Kidney (tissue), 22 donors: ENCODE data around the gene DUS2. TPM values are rescaled to one million over a fixed set of nuclear protein-coding genes. Genes with fewer than 3 reads are reported as not detected.
A peak's percentile ranks its signal among the peaks of the same experiment; 100 is the strongest.

Experiments used
- DNase-seq, 5 donors: peaks; one replicate each; pipeline ENCODE4 v3.0.0-alpha.2; 2013 to 2020
- FAIRE-seq: peaks from 2 replicates; lab custom pipeline; 2012; peaks lifted over from hg19 to GRCh38; lab: Jason Lieb, UNC
- H3K27ac ChIP-seq, 2 donors: one replicate each; pipeline ENCODE4 v1.7.0; 2013; ENCODE audit warnings: low read depth in 2 of 2, low read length in 2 of 2, inconsistent platforms in 1 of 2
- H3K27me3 ChIP-seq: one replicate; pipeline ENCODE4 v1.7.1; 2013; ENCODE audit warnings: low read length, inconsistent platforms; ENCODE audit not compliant: control insufficient read depth, insufficient read depth
- H3K36me3 ChIP-seq, 3 donors: one replicate each; pipeline versions ENCODE4 v1.7.0 to v1.7.1; 2013; ENCODE audit warnings: low read length in 3 of 3, control low read depth in 1 of 3, inconsistent platforms in 1 of 3; ENCODE audit not compliant: insufficient read depth in 3 of 3, control insufficient read depth in 2 of 3
- H3K4me1 ChIP-seq, 3 donors: one replicate each; pipeline versions ENCODE4 v1.7.0 to v1.7.1; 2013; ENCODE audit warnings: low read length in 3 of 3, inconsistent platforms in 1 of 3, low read depth in 1 of 3; ENCODE audit not compliant: control insufficient read depth in 2 of 3, insufficient read depth in 2 of 3
- H3K4me3 ChIP-seq, 3 donors: one replicate each; pipeline versions ENCODE4 v1.7.0 to v1.8.1; 2013; ENCODE audit warnings: low read length in 3 of 3, control low read depth in 1 of 3, inconsistent platforms in 1 of 3
- H3K9ac ChIP-seq, 3 donors: one replicate each; pipeline versions ENCODE4 v1.7.0 to v1.7.1; 2013; ENCODE audit warnings: low read length in 3 of 3, control low read depth in 1 of 3, inconsistent platforms in 1 of 3
- H3K9me3 ChIP-seq, 3 donors: one replicate each; pipeline versions ENCODE4 v1.7.0 to v1.7.1; 2013; ENCODE audit warnings: low read length in 3 of 3, control low read depth in 1 of 3, inconsistent platforms in 1 of 3; ENCODE audit not compliant: control insufficient read depth in 2 of 3, insufficient read depth in 1 of 3
- CTCF ChIP-seq: IDR thresholded peaks from 3 replicates; pipeline ENCODE4 v1.5.1; 2012; ENCODE audit warnings: mild to moderate bottlenecking, moderate library complexity, borderline replicate concordance; ENCODE audit not compliant: insufficient read depth; ENCODE audit errors: extremely low read depth
- intact Hi-C: fragments of 100-400 bp; cut with DNase I; formaldehyde crosslinking; loops from one replicate; pipeline ENCODE4 v1.11.1; 2022
- long read RNA-seq, 10 donors: library from polyadenylated mRNA in 1 of 10; unstranded in 1 of 10; transcript quantifications; one replicate each; pipeline ENCODE4 v2.0.0 and lab custom pipeline, GENCODE V29; 2021 to 2026
- polyA plus RNA-seq: library from polyadenylated mRNA; stranded (reverse); fragments of 350-450 nt; fragmentation: Illumina TruSeq; extraction: RNeasy Lipid Tissue Mini Kit (QIAGEN cat#74804); gene quantifications from one replicate; pipeline ENCODE4 v1.2.3, GENCODE V29; 2014; ENCODE audit warnings: low read depth, low replicate concordance; ENCODE audit not compliant: insufficient read depth
- total RNA-seq: library from RNA; stranded (reverse); fragmentation: NEBNext Ultra II Directional; extraction: Animal tissue kit (Norgen Biotek cat#: 25700); gene quantifications from one replicate; pipeline ENCODE4 v1.2.1, GENCODE V29; 2021
- donor health status: control.
- donor health status: control.
- donor health status: control.
- donor health status: control.
- donor health status: control.
- donor health status: DM: yes; HTN: yes; CAD: no.
- donor health status: Normal renal cell carcinoma (clear cell type).

Gene DUS2
- total RNA-seq (12.5 TPM), polyA plus RNA-seq (12.1 TPM)
- long read RNA-seq, donor 1, partial matches to known transcripts, result 0 of 3 reads
- long read RNA-seq, donor 1, other reads (novel, unspliced or antisense), result 0 of 3 reads
- long read RNA-seq, donor 2, partial matches to known transcripts, result 0 of 1 reads
- long read RNA-seq, donor 2, other reads (novel, unspliced or antisense), result 0 of 1 reads
- long read RNA-seq, donor 3, partial matches to known transcripts, result 0 of 1 reads
- long read RNA-seq, donor 3, other reads (novel, unspliced or antisense), result 0 of 1 reads
- long read RNA-seq, donor 4, partial matches to known transcripts, result 0 of 3 reads
- long read RNA-seq, donor 4, other reads (novel, unspliced or antisense), result 0 of 3 reads
- long read RNA-seq, donor 5, result 0 reads
- long read RNA-seq, donor 6, partial matches to known transcripts, result 0 of 3 reads
- long read RNA-seq, donor 6, other reads (novel, unspliced or antisense), result 0 of 3 reads
- long read RNA-seq, donor 7, transcript DUS2-207 (17 exons, 2,310 nt), result major isoform, 5 of 11 reads
- long read RNA-seq, donor 7, partial matches to known transcripts, result 2 of 11 reads
- long read RNA-seq, donor 7, other reads (novel, unspliced or antisense), result 3 of 11 reads
- long read RNA-seq, donor 8, result 0 reads
- long read RNA-seq, donor 9, result 0 reads
- long read RNA-seq, donor 10, partial matches to known transcripts, result 27 of 29 reads
- long read RNA-seq, donor 10, other reads (novel, unspliced or antisense), result 0 of 29 reads

- TF ChIP-seq CTCF, result no peak
- H3K9ac ChIP-seq, result peak within 1 kb of the TSS; percentile 79 to 86 (median 79)
- H3K27me3 ChIP-seq, result no peaks in the 10 kb centered on the region
- intact Hi-C loops, result no loop called here
- DNase-seq (peak; percentile 94 to 97 (median 96)), FAIRE-seq (no peak)
- H3K4me1 ChIP-seq, result peaks cover 0 to 14% (median 6%) of the 10 kb centered on the region in 3 donors
- H3K9me3 ChIP-seq, result no peaks in the 10 kb centered on the region
- peak within 1 kb of the TSS; percentile 78 to 89 (median 82) for H3K4me3 ChIP-seq
- peaks cover 0 to 2% (median 0%) of the 10 kb centered on the region in 3 donors for H3K36me3 ChIP-seq
- H3K27ac ChIP-seq, result peak within 1 kb of the TSS; percentile 39 to 63
Observed at GRCh38 chr16:68022728-68023537, at the start of gene DUS2, which contains the start of gene DDX28. Gene DUS2 (plus strand): TSS chr16:68023284. CDS start chr16:68038024, 14,740 bp downstream. Gene DDX28 (minus strand): TSS chr16:68023232. CDS start chr16:68023202, 30 bp downstream.

- intact Hi-C loops, result no loop called here
- Histone ChIP-seq H3K9ac (no peak overlapping the region), H3K4me3 (no peak overlapping the region), H3K27me3 (no peaks in the 10 kb centered on the region), H3K36me3 (no peaks in the 10 kb centered on the region), H3K4me1 (no peaks in the 10 kb centered on the region), H3K9me3 (no peaks in the 10 kb centered on the region), H3K27ac (no peak overlapping the region)
- TF ChIP-seq CTCF, result no peak
- FAIRE-seq (no peak), DNase-seq (no peak)
Observed at GRCh38 chr16:67975321-67976105, 47.6 kb upstream of the DUS2 start.

GRCh38 chr16:67976205-67976604 lies 46.9 kb upstream of the DUS2 start:
- FAIRE-seq (no peak), DNase-seq (no peak)
- Histone ChIP-seq H3K27me3 (no peaks in the 10 kb centered on the region), H3K36me3 (no peaks in the 10 kb centered on the region), H3K4me3 (no peak overlapping the region), H3K9ac (no peak overlapping the region), H3K4me1 (no peaks in the 10 kb centered on the region), H3K27ac (no peak overlapping the region), H3K9me3 (no peaks in the 10 kb centered on the region)
- intact Hi-C loops, result no loop called here
- no peak for TF ChIP-seq CTCF
